NT2/D1 (cell line): Measurements from ENCODE around the gene ZNF524.

Experiments used
- SUZ12 ChIP-seq: IDR thresholded peaks from 2 replicates; pipeline ENCODE4 v1.6.1; 2011; ENCODE audit not compliant: insufficient read length, insufficient read depth; ENCODE audit errors: extremely low read depth
- YY1 ChIP-seq: IDR thresholded peaks from 2 replicates; pipeline ENCODE4 v1.6.1; 2011; ENCODE audit not compliant: insufficient read length, insufficient read depth

- TF ChIP-seq SUZ12 (no peak), YY1 (no peak)
These were observed 21.9 kb upstream of the ZNF524 start for GRCh38 chr19:55578031-55578760.
